ENCODE data around the gene FCHSD2. TPM values are rescaled to one million over a fixed set of nuclear protein-coding genes. Genes with fewer than 3 reads are reported as not detected.

FCHSD2 gene
- 14.1 and 15.5 TPM in 2 replicates for total RNA-seq

GRCh38 chr11:73142128-73142377 lies at the start of gene FCHSD2:
FCHSD2 (minus strand) TSS chr11:73142318; CDS start chr11:73141877, 441 bp downstream.

GRCh38 chr11:72814286-72815109 lies 327.6 kb downstream of the FCHSD2 start, which contains the start of gene ATG16L2:
ATG16L2 (plus strand) TSS chr11:72814411; CDS start chr11:72814446, 35 bp downstream.

GRCh38 chr11:72793425-72794367 lies 348.4 kb downstream of the FCHSD2 start, which contains the start of gene STARD10:
STARD10 (minus strand) TSS chr11:72794047; CDS start chr11:72781181, 12,866 bp downstream.

Other genes starting within 250 kb of the FCHSD2 start
- 15.2 and 16.5 TPM in 2 replicates for gene P2RY2, start 76.0 kb upstream of the FCHSD2 start, total RNA-seq
- gene P2RY6, start 130.0 kb upstream of the FCHSD2 start, total RNA-seq, result 0.44 and 2.5 TPM in 2 replicates
- 24.0 and 27.3 TPM in 2 replicates for gene ARHGEF17, start 166.0 kb upstream of the FCHSD2 start, total RNA-seq
- gene RELT, start 234.1 kb upstream of the FCHSD2 start, total RNA-seq, result 7.7 and 9.4 TPM in 2 replicates